Measurements from ENCODE around the gene BPIFB3. TPM values are rescaled to one million over a fixed set of nuclear protein-coding genes. Genes with fewer than 3 reads are reported as not detected.
A peak's percentile ranks its signal among the peaks of the same experiment; 100 is the strongest.

Gene BPIFB3
- total and polyA plus RNA-seq, 2 of the 13 experiments (the other 11 are each of a cell fraction or from before 2014, with no cell fraction given): 0.09 TPM; not detected in 1

DNA sequence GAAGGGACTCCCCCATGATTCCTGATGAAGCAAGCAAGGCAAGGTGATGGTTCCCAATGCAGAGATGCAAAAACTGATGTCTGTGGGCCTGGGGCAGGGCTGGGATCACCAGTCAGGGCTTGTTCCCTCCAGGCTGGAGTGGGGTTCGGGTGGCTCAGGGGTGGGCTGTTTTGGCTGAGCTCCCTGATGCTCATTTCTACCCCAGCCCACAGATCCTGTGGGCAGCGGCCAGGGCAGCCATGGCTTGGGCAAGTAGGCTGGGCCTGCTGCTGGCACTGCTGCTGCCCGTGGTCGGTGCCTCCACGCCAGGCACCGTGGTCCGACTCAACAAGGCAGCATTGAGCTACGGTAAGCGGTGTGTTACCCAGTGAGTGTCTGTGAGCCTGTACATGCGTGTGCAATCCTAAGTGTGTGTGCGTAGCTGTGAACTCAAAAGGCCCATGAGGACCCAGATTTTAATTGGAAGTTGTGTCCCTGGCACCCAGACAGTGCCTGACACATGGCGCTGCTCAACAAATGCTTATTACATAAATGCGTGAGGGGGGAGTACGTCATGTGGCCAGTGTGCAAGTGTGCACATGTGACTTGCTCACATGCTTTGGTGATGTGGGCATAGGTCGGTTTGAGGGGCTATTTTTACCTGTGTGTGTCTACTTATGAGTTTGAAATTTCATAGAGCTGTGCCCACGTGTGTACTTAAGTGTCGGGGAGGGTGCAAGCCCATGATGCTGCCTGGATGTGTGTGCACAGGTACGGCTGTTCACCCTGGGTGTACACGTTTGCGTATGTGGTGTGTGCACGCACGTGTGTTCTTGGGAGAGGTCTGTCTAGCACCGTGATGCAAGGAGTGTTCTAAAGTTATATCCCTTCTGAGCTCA lies 45.1 kb upstream of the BPIFB3 start:
- 59% methylated on average over 23 of the region's 23 CpGs for WGBS (ENCODE audit: low lambda C conversion rate)
- H3K27me3 ChIP-seq (ENCODE audit: control insufficient read depth in 1 of 2, insufficient read depth in 2 of 2, low read length in 2 of 2): no peaks in the 10 kb centered on the region; a peak in 1 of 5 replicates
- intact Hi-C loops (cut with micrococcal nuclease; ENCODE audit: unreplicated experiment): loop anchor here (2.0 to 10.0 kb wide), 3 partner anchors 14 to 214 kb away; no protein-coding TSS in a partner anchor
- H3K79me2 ChIP-seq (ENCODE audit: insufficient read depth, low read length): peaks cover 37% of the 10 kb centered on the region
- H3K36me3 ChIP-seq (replicated peaks in 1 of 2; ENCODE audit: control insufficient read depth in 1 of 2, insufficient read depth in 2 of 2, low read length in 2 of 2): peaks cover 23 to 36% of the 10 kb centered on the region in 2 experiments
- H3K9ac ChIP-seq (ENCODE audit: insufficient read depth, low read depth, low read length): peak overlapping the region; percentile 87
- CTCF ChIA-PET (ENCODE audit: low intra/inter-chr PET ratio, low total read pairs): no interaction called here
- DNase-seq (ENCODE audit: low spot score) (peak; percentile 70), ATAC-seq (no peak; the same call in 2 of the 3 replicates), FAIRE-seq (no peak)
- in situ Hi-C loops (cut with HindIII; ENCODE audit: extremely low pct_ligation_motif_present, low pct_unique_long_range_greater_than_20kb): no loop called here
- no peaks in the 10 kb centered on the region for H3K9me3 ChIP-seq (ENCODE audit: low read length)
- H3K4me2 ChIP-seq (ENCODE audit: low read depth, low read length): peak overlapping the region; percentile 91
- no peaks in the 10 kb centered on the region for H4K20me1 ChIP-seq (ENCODE audit: insufficient read depth, low read length)
- H3K27ac ChIP-seq (ENCODE audit: extremely low read length, insufficient read depth, low read length): peak overlapping the region; percentile 90
- BruUV-seq (replicated peaks): no TSS peak
- POLR2A ChIA-PET: interaction anchor here (1.1 to 2.8 kb wide), 3 partner anchors 9 to 34 kb away, joined by 3 to 16 read pairs (median 3); no protein-coding TSS in a partner anchor
- peak overlapping the region; percentile 50 to 79 (median 68) for H3K4me3 ChIP-seq (replicated peaks in 1 of 3; ENCODE audit: insufficient read depth in 1 of 3, low read depth in 2 of 3, low read length in 3 of 3)
- peaks cover 94% of the 10 kb centered on the region for H3K4me1 ChIP-seq (ENCODE audit: insufficient read depth, low read length)
- H2AFZ ChIP-seq (ENCODE audit: low read length): no peak overlapping the region
- TF ChIP-seq, protein P1, sequence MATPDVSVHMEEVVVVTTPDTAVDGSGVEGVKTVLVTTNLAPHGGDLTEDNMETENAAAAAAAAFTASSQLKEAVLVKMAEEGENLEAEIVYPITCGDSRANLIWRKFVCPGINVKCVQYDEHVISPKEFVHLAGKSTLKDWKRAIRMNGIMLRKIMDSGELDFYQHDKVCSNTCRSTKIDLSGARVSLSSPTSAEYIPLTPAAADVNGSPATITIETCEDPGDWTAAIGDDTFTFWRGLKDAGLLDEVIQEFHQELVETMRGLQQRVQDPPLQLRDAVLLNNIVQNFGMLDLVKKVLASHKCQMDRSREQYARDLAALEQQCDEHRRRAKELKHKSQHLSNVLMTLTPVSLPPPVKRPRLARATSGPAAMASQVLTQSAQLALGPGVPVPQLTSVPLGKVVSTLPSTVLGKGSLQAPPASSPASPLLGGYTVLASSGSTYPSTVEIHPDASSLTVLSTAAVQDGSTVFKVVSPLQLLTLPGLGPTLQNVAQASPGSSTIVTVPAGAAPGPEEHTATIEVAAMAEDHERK (CRISPR knock-in tag; IDR thresholded peaks at IDR 0.05; ENCODE audit: low read depth): no peak
- no peak for TF ChIP-seq KLF6 (CRISPR knock-in tag; IDR thresholded peaks at IDR 0.05)
- TF ChIP-seq NKX3-1 (CRISPR knock-in tag; IDR thresholded peaks at IDR 0.05): peak; percentile 66; the same call in 1 of the 2 replicates
- TF ChIP-seq, protein P2, sequence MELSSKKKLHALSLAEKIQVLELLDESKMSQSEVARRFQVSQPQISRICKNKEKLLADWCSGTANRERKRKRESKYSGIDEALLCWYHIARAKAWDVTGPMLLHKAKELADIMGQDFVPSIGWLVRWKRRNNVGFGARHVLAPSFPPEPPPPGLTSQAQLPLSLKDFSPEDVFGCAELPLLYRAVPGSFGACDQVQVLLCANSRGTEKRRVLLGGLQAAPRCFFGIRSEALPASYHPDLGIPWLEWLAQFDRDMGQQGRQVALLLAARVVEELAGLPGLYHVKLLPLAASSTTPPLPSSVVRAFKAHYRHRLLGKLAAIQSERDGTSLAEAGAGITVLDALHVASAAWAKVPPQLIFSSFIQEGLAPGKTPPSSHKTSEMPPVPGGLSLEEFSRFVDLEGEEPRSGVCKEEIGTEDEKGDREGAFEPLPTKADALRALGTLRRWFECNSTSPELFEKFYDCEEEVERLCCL (CRISPR knock-in tag; IDR thresholded peaks at IDR 0.05; ENCODE audit: borderline replicate concordance): peak; percentile 28; the same call in 1 of the 2 replicates
- TF ChIP-seq, protein P3, sequence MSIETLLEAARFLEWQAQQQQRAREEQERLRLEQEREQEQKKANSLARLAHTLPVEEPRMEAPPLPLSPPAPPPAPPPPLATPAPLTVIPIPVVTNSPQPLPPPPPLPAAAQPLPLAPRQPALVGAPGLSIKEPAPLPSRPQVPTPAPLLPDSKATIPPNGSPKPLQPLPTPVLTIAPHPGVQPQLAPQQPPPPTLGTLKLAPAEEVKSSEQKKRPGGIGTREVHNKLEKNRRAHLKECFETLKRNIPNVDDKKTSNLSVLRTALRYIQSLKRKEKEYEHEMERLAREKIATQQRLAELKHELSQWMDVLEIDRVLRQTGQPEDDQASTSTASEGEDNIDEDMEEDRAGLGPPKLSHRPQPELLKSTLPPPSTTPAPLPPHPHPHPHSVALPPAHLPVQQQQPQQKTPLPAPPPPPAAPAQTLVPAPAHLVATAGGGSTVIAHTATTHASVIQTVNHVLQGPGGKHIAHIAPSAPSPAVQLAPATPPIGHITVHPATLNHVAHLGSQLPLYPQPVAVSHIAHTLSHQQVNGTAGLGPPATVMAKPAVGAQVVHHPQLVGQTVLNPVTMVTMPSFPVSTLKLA (IDR thresholded peaks at IDR 0.05): peak; percentile 76
- TF ChIP-seq ZNF781 (CRISPR knock-in tag; IDR thresholded peaks at IDR 0.05; ENCODE audit: borderline replicate concordance, not compliant biosample characterization): peak; percentile 73
- TF ChIP-seq, protein P4, sequence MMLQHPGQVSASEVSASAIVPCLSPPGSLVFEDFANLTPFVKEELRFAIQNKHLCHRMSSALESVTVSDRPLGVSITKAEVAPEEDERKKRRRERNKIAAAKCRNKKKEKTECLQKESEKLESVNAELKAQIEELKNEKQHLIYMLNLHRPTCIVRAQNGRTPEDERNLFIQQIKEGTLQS (CRISPR knock-in tag; IDR thresholded peaks at IDR 0.05): peak; percentile 31; the same call in 1 of the 2 replicates
- TF ChIP-seq FOSL2 (CRISPR knock-in tag; IDR thresholded peaks at IDR 0.05): 0 out of 2 replicates have a peak, but pooled peaks have one; percentile 27
- TF ChIP-seq MIXL1 (CRISPR knock-in tag; IDR thresholded peaks at IDR 0.05): no peak
- TF ChIP-seq DPF2 (CRISPR knock-in tag; IDR thresholded peaks at IDR 0.05; ENCODE audit: borderline replicate concordance, low read depth): peak; percentile 13; the same call in 1 of the 2 replicates
- TF ChIP-seq, protein P5, sequence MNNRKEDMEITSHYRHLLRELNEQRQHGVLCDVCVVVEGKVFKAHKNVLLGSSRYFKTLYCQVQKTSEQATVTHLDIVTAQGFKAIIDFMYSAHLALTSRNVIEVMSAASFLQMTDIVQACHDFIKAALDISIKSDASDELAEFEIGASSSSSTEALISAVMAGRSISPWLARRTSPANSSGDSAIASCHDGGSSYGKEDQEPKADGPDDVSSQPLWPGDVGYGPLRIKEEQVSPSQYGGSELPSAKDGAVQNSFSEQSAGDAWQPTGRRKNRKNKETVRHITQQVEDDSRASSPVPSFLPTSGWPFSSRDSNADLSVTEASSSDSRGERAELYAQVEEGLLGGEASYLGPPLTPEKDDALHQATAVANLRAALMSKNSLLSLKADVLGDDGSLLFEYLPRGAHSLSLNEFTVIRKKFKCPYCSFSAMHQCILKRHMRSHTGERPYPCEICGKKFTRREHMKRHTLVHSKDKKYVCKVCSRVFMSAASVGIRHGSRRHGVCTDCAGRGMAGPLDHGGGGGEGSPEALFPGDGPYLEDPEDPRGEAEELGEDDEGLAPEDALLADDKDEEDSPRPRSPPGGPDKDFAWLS (CRISPR knock-in tag; IDR thresholded peaks at IDR 0.05; ENCODE audit: borderline replicate concordance): no peak
- TF ChIP-seq, protein P6, sequence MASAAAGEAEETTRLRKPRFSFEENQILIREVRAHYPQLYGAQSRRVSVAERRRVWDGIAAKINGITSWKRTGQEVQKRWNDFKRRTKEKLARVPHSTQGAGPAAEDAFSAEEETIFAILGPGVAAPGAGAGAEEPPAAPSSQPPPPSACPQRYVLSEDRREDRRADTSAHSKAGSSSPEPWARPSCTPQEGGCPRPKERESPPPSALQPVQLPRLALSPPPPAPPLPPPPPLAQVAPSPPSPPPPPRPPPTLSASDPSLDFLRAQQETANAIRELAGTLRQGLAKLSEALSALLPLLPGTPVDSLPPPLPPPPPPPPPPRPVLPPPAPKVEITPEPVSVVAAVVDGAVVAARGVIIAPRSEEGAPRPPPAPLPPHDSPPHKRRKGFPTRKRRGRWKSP (CRISPR knock-in tag; IDR thresholded peaks at IDR 0.05): no peak; the same call in 1 of the 2 replicates
- no peak; the same call in 1 of the 2 replicates for TF ChIP-seq ZNF34 (CRISPR knock-in tag; IDR thresholded peaks at IDR 0.05; ENCODE audit: borderline replicate concordance)
- TF ChIP-seq ZNF558 (CRISPR knock-in tag; IDR thresholded peaks at IDR 0.05; ENCODE audit: borderline replicate concordance): peak; percentile 33; the same call in 1 of the 2 replicates
